ENCODE results near the gene DNAAF8.
A peak's percentile ranks its signal among the peaks of the same experiment; 100 is the strongest.

The DNAAF8 gene

DNA sequence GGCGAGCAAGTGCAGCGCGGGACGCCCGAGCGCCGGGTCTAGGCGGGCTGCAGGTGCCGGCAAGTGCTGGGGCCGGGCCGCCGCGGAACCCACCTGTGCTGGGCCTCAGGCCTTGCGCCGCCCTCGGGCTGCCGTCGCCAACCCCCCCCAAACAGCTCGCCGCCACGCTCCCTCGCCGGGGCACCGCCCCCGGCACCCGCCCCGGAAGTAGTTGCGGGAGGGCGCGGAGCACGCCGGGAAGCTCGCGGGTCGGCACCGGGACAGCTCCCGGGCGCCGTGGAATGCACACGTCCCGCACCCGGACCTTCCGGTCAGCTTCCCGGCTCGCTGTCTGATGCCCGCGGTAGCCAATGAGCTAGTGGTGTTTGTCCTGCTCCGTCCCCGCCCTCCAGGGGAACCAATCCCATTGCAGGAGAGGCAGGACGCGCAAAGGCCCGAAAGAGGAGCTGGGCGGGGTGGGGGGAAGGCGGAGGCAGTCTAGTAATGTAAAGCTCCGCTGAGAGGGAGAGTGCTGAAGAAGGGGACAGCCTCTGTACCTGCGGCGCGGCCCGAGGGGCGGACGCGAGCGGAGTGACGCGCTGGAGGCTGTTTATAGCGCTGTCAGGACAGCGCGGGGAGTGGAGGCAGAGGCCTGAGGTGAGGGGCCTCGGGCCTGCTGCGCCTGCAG is at the start of gene DNAAF8, which contains the start of gene ANKS3:
Gene DNAAF8, plus strand, starts transcription at position 475 of the 667 bp plus-strand sequence. CDS start 1,978 bp downstream, outside the sequence.
Gene ANKS3, minus strand, starts transcription at position 209 of the 667 bp plus-strand sequence. CDS start 4,122 bp downstream, outside the sequence.
- TF ChIP-seq POLR2A (IDR thresholded peaks at IDR 0.05; ENCODE audit: low read length) (peak; percentile 45), GATA1 (IDR thresholded peaks at IDR 0.05; ENCODE audit: low read depth, low read length) (no peak)
- peak; percentile 93 to 94 for DNase-seq

DNA sequence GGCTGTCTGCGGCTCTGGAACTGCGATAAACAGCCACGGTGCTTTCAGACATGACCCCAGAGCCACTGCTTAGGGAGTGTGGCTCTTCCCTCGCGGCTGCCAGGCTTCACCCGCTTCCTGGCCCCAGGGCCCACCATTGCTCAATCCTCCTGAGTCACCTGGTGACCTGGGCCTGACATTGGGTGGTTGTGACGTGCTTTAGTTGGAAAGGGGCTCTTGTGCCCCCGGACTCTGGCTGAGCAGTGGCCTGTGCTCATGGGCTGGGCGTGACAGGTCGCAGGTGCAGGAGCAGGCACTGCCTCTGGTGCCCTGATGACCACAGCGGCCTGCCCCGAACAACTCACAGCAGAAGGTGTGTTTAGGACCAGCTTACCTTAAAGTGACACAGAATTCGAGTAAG is 49.6 kb upstream of the DNAAF8 start:
- TF ChIP-seq GATA1 (IDR thresholded peaks at IDR 0.05; ENCODE audit: low read depth, low read length) (no peak), POLR2A (IDR thresholded peaks at IDR 0.05; ENCODE audit: low read length) (no peak)
- no peak for DNase-seq

DNA sequence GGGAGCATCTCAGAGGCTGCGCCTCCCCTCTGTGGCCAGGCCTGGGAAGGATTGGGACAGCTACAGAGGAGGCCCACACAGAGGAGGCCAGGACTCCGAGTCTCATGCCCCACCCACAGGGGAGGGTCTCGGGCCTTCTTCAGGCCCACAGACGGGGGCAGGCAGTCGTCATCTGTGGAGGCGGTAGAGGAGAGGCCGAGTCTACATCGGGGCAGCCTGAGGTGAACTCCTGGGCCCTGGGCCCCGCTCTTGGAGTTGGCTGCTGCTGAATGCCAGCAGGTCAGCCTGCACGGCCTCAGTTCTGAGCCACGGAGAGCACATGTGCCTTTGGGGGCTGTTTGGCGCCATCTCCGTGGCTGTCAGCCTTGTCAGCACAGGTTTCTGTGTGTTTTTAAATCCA is 49.0 kb upstream of the DNAAF8 start:
- DNase-seq = no peak
- TF ChIP-seq POLR2A (IDR thresholded peaks at IDR 0.05; ENCODE audit: low read length) (no peak), GATA1 (IDR thresholded peaks at IDR 0.05; ENCODE audit: low read depth, low read length) (no peak)

DNA sequence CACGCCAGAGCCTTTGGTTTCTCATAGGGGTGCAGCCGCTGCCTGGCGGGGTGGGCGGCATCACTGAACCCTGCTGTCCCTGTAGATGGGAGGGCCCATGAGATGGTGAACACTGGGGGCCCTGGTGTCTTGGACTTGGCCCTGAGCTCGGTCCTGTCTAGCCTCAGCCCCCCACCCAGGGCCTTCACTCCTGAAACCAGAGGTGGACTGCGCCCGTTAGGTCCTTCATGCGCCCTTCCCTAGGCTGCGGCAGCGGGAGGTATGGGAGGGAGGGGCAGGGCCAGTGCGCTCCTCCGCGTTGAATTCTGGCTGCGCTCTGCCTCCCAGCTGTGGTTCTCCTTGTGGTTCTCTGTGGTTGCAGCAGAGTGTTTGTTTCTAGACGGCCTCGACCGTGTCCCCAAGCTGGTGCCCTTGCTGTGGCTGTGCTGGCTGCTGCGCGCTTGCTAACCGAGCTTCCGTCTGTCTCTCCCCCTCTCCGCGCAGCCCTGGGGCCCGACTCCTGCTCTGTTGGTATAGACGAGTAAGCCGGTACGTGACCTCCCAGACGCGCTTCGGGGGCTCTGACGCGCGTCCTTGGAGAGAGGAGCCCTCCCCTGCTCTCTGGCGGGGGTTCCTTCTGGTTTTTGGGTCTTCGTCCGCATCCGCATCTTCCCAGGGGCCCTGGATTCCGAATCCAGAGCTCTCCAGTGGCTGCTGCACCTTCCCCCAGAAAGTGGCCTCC is 48.4 kb upstream of the DNAAF8 start:
- TF ChIP-seq POLR2A (IDR thresholded peaks at IDR 0.05; ENCODE audit: low read length) = no peak
- no peak for TF ChIP-seq GATA1 (IDR thresholded peaks at IDR 0.05; ENCODE audit: low read depth, low read length)
- no peak for DNase-seq

DNA sequence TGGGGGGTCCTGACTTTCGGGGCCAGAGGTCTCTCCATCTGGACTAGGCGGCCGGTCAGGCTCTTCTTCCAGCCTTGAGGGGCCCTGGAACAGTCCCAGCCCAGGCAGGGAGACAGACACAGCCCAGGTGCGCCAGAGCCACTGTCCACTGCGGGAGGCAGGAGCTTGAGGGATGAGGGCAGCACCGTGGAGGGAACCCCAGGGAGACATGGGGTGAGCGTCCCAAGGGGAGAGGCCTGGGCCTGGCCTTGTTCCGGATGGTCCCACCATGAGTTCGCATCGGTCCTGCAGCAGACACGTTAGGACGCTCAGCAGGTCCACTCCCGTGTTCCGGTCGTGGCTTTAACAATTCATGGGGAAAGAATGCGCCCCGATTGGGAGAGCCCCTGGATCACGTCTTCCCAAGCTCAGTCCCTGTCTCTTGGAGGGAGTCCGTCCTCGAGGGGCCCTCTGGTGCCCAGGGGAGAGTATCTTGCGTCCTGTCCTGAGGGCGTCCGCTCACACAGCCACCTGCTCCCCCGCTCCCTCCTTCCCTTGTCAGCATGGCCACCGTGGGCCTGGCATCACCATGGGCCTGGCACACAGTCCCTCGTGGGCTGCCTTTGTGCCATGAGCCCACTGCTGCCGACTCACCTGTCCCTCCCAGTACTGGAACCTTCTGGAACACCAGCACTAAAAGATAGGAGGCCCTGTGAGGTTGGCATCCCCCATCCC is 47.7 kb upstream of the DNAAF8 start:
- no peak for DNase-seq
- TF ChIP-seq GATA1 (IDR thresholded peaks at IDR 0.05; ENCODE audit: low read depth, low read length) (no peak), POLR2A (IDR thresholded peaks at IDR 0.05; ENCODE audit: low read length) (no peak)

DNA sequence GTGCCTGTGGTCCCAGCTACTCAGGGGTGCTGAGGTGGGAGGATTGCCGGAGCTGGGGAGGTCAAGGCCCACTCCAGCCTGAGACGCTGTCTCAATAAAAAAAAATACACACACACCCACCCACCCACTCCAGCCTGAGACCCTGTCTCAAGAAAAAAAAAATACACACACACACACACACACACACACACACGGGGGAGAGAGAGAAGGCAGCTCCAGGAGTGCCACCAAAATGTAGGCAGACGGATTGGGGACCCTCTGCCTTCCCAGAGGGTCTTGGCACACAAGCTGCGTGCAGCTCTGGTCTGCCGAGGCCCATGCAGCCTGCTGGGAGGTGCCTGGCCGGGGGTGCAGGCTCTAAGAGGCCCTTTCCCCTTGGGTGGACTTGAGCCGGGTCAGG is 46.9 kb upstream of the DNAAF8 start:
- no peak for TF ChIP-seq GATA1 (IDR thresholded peaks at IDR 0.05; ENCODE audit: low read depth, low read length)
- TF ChIP-seq POLR2A (IDR thresholded peaks at IDR 0.05; ENCODE audit: low read length) = no peak
- DNase-seq = no peak

DNA sequence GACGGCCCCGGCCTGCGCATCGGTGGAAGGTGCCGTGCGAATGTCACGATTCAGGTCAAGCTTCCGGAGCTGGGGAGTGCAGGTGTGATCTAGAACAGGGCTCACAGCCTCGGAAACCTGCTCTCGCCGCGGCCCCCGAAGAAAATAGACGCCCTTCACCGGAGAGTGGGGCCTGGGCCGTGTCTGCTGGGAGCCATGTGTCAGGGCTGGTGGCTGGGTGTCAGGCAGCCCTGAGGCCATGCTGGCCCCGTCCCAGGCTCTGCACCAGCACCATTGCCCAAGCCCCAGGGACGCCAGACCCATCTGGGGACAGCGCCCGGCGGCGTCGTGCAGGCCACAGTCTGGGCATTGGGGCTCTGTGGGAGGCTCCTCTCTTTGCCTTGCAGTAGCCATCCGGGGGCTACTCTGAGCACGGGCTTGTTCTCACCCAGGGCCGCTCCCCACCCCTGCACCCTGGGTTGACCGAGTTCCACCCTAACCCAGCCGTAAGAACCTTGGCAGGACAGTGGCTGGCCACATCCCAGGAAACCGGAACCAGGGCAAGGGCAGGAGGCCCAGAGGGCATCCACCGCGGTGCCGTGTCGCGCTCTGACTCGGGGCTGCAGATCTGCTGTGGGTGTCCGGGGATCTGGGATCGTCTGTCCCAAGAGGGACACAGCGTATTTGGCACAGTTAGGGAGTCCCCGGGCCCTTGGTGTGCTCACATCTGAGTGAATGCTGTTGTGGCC is 46.2 kb upstream of the DNAAF8 start:
- TF ChIP-seq POLR2A (IDR thresholded peaks at IDR 0.05; ENCODE audit: low read length) = no peak
- TF ChIP-seq GATA1 (IDR thresholded peaks at IDR 0.05; ENCODE audit: low read depth, low read length) = no peak
- no peak for DNase-seq

DNA sequence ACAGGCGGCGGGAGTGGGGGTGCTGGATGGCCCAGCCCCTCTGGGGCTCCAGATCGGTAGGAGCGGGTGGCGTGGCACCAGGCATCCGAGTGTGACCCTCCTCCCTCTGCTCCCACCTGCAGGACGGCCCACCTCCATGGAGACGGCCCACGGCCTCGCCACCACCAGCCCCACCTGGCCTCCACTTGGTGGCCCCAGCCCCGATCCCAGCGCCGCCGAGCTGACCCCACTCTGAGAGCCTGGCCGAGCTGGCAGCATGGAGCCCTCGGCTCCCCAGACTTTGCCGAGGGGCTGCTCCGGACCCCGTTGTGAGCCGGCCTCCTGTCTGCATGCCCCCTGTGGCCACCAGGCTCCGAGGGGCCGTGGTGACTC is 45.7 kb upstream of the DNAAF8 start:
- DNase-seq = no peak
- TF ChIP-seq GATA1 (IDR thresholded peaks at IDR 0.05; ENCODE audit: low read depth, low read length) (no peak), POLR2A (IDR thresholded peaks at IDR 0.05; ENCODE audit: low read length) (no peak)

DNA sequence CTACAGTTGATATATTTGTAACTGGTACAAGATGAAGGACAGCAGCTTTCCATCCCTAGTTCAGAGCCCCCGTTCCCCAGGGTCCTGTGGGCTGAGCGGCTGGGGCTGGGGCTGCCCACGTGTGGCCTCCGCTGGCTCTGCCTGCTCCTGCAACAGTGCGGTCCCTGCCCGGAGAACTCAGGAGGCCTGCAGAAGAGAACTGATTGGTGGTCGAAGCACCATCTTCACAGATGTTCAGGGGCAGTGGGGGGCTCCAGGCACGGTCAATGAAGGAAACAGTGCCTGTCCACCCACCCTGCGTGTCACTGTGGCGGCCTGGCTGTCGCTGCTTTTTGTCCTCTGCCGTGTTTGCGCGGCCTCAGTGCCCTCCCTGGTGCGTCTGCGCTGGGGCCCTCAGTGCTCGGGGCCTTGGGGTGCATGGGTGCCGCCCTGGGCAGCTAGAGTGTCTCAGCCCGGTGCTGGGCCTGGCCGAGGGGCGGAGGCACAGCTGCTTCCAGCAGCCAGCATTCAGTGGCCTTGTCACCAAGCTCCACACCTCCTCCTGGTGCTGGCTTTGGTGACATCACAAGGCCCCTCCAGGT is 45.2 kb upstream of the DNAAF8 start:
- no peak for DNase-seq
- TF ChIP-seq GATA1 (IDR thresholded peaks at IDR 0.05; ENCODE audit: low read depth, low read length) = no peak

DNA sequence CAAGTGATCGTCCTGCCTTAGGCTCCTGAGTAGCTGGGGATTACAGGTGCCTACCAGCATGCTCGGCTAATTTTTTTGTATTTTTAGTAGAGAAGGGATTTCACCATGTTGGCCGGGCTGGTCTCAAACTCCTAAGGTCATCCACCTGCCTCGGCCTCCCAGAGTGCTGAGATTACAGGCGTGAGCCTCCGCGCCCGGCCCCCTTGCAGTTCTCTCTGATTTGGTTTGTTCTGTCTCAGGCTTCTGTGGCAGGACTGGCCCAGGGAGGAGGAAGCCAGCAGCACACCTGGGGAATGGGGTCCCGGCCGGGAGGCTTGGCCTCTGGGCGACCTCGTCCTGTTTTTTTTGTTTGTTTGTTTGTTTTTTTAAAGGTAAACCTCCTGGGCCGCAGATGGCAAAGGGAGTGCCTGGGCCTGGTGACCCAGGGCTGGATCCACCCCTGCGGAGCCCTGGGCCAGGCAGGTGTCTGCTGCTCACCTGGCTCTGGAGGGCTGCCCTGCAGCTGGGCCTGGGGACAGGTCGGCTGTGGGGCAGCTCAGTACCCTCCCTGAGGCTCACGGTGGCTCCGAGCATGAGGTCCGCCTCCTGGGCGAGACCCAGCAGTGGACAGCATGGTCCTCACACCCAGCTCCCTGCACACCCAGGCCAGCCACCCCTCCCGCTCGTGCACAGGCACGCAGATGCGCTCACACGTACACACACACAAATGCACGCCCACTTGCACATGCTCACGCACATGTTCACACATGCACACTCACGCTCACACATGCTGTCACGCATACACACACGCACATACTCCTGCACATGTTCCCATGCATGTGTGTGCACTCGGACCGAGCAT is 44.3 kb upstream of the DNAAF8 start:
- no peak for DNase-seq
- TF ChIP-seq POLR2A (IDR thresholded peaks at IDR 0.05; ENCODE audit: low read length) (no peak), GATA1 (IDR thresholded peaks at IDR 0.05; ENCODE audit: low read depth, low read length) (no peak)

DNA sequence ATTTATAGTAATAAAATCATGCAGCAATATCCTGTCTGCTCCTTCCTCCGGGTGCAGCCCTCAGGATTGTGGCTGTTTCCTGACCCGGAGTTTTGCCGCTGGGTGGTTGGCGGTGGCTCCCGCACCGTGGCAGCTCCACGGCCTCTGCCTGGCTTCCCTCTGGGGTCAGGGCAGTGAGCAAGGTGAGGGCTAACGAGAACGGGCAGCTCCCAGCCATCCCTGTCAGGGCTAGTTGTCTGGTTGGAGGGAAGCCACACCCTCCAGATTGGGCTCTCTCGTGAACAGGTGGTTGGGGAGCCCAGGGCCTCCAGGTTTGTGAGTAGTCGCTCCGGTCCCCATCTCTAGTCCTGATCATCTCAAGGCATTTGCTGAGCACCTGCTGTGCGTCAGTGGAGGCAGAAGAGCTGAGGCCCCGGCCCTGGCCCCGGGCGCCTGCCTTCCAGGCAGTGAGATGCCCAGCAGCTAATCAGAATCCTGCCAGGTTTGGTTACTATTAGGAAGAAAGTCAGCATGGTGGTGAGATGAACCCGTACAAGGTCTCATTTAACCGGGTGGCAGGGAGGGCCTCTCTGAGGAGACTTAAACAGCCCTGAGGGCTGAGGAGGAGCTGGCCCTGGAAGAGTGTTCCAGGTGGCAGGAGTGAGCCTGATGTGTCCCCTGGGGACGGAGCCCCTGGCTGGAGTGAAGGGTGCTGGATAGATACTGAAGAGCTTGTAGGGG is 43.2 kb upstream of the DNAAF8 start:
- DNase-seq = no peak
- TF ChIP-seq POLR2A (IDR thresholded peaks at IDR 0.05; ENCODE audit: low read length) = no peak
- no peak for TF ChIP-seq GATA1 (IDR thresholded peaks at IDR 0.05; ENCODE audit: low read depth, low read length)
